NCI-H446 treated with DMSO at 0.1 percent for 48 hours (cell line): ENCODE measurements around the gene SPNS2.

Source experiments
- DNase-seq: peaks from one replicate; lab custom pipeline; 2025; lab: John Stamatoyannopoulos, UW

SPNS2 gene

DNA sequence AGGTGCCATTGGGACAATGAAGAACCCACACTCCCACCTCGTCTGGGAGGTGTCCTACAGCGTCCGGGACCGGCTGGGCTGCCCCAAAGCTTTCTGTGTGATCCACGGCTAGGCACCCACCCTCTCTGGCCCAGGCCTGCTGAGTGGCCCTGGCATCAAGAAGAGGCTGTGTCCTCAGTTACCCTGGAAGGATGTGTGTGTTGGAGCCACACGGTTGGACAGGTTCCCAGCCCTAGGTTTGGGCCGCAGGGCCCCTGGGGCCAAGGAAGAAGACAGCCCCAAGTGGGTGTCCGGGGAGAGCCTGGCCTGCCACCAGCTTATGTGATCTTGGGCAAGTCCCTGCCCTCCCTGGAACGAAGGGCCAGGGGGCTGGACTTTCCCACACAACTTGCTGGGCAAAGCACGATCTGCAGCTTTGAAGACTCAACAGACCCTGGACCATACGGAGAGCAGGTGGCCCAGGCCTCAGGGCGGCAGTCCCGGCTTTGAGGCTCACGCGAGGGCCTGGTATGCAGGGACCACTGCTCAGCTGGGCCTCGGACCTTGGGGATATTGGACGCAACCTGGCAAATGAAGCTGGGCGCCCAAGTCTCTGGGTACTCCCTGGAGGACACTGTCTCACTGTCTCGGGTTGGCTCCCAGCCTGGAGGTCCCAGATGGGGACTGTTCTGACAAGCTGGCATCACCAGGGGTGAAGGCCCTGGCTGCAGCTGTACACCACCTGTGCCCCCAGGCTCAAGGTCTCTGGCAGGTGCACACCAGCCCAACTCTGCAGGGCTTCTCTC lies 39.0 kb downstream of the SPNS2 start:
- DNase-seq = no peak

DNA sequence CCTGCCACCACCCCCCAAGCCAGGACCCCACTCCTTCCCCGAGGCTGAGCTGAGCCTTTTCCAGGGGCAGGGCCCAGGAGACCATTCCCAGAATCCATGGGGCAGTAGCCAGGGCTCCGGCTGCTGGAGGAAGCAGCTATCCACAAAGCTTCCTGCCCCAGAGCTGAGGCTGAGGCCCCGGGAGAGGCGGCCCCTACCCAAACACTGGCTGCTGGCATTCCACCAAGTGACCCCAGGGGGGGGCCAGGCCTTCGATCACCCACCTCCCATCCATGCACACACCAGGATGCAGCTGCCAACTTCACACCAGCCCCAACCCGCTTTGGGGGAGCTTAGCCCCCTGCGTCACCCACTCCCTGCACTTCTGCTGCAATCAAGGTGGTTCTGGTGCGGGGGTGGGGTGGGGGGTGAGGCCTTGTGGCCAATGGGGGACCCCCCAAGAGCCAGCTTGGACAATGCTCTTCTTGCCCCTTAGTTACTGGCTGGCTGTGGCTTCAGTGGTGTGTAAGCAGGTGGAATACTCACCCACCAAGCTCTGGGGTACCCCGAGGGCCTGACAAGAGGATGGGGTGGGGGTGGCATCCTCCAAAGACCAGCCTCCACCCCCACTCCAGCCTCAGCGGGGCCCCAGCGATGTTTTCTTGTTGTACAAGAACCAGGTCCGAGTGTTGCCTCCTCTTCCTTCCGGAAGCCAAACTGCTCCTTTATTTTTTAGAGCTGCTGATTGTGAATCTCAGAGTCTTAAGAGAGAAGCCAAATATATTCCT lies 39.7 kb downstream of the SPNS2 start:
- DNase-seq = no peak

DNA sequence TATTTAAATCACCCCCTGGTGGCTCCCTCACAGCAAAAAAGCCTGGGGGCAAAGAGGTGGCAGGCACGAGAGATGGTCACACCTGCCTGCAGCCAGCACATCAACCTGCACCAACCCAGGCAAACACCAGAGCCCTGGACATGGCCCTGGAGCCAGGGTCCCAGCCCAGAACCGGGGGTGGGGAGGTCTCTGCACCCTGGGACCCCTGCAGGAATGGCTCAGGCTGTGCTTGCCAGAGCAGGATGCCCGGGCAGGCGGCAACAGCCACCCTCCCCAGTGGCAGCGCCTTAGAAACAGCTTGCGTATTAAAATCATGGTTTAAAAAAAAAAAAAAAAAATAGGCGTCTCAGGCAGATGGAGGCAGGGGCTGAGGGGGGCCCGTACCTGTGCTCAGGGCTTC lies 40.3 kb downstream of the SPNS2 start:
- DNase-seq = no peak

DNA sequence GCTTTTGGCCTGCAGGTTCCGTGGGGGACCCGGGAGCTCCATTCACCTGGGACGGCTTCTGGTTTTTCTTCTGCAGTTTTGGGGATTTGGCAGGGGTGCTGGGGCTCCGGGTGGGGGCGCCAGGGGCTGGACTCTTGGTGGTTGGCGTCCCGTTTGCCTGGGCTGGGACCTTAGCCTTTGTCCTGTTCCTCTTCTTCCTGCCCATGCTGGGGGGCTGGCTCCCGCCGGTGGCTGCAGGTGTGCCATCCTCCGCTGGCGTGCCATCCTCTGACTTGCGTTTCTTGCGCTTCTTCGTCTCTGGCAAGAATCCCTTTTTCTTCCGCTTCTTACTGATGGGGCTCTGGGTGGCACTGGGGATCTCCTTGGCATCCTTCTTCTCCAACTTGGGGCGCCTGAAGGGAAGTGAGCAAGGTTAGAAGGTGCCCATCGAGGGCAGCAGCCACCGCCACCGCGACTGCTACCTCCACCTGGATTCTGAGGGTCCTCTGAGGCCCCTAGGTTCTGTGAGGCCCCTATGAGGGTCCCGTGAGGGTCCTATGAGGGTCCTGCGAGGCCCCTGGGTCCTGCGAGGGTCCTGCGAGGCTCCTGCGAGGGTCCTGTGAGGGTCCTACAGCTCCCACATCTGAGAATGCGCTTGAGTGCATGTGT lies 41.0 kb downstream of the SPNS2 start:
- DNase-seq = no peak

DNA sequence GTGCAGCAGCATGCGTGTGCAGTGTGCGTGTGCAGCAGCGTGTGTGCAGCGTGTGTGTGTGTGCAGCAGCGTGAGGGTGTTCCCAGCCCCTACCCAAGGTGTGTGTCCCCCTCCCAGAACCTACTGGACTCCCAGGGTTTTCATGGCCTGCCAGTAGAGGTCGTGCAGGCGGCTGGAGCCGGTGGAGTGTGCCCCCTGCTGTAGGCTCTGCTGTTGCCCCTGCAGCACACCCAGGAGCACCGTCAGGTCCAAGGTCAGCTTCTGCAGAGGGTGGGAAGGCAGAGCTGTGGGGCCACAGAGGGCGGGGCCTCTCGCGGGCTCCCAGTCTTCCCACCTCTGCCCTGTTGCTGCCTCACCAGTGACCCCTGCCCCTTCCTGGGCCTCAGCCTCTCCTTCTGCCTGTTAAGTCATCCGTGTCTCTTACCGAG lies 41.6 kb downstream of the SPNS2 start:
- DNase-seq = no peak

DNA sequence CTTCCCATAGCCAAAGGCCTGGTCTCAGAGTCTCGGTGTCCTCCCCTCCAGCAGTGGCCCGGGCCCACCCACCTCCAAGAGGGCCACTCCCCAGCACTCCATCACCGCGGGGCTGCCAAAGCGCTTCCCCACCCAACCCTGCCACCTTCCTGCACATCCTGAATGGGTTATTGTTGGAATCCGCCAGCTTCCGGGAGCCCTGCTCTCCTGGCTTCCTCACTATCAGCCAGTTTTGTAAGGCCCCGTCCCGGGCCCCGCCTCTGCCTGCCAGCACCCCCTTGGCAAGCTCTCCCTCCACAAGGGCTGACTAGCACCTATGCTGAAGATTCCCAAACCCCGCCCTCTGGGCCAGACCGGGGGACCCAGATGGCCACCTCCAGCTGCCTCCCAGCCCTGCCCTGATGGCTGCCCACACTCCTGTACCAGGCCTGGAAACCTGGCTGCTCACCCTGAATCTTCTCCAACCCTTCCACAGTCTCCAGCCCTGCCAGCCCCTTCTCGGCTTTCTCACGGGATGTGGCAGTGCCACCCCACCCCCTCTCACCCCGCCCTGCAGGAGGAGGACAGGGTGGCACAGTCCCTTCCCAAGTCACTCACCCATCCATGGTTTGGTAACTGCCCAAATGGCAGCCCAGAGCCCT lies 42.1 kb downstream of the SPNS2 start:
- DNase-seq = no peak

DNA sequence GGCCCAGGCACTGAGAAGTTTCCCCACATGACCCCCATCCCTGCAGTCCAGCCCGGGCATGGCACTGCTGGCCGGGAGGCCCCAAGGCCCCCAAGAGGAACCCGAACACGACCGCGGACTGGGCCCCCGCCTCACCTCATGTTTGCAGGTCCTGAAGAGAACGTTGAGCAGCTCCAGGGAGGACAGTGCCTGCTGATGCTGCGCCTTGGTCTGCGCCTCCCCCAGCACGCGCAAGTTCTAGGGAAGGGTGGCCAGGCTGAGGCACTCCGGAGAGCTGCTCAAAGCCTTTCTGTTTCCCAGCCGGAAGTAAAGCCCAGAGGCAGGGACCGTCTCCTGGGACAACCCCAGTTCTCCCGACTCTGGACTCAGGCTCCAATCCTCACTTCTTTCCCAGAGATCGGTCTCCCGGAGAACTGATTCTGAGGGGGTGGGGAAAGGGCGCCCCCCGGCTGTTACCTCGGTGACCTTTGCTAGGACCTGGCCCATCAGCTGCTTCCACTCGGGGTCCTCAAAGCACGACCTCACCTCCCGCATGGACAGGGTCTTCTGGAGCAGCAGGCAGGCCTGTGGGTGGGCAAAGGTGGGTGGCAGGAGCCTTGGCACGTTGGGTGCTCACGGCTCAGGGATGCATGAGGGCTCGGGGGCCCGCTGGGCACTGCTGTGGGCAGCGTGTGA lies 42.8 kb downstream of the SPNS2 start:
- no peak for DNase-seq

DNA sequence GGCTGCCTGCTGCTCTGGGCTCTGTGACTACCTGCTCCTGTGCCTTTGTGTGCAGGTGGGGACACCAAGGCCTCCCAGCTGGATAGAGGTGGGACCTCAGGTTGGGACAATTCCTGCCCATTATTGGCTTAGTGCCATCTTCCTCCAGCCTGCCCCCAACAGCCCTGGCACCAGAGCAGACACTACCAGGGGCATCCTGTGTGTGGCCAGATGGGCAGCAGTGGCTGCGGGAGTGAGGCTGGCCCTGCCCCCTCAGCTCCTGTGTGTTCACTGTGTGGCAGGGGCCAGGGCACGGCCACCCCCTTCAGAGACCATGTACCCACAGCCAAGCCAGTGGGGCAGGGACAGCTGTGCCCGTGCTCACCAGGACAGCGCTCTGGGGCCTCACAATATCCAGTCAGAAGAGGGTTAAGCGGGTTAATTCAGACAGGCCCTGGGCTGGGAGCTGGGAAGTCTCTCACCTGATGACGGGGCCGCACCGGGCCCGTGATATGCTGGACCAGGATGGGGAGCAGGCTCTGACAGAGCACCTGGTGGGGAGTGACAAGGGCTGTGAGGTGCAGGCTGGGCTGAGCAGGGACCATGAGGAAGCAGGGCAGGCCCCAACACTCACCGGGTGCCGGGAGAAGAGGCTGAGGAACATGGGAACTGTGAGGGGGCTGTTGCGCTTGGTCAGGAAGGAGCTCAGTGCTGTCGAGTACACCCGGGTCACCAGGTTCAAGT lies 43.5 kb downstream of the SPNS2 start:
- no peak for DNase-seq

DNA sequence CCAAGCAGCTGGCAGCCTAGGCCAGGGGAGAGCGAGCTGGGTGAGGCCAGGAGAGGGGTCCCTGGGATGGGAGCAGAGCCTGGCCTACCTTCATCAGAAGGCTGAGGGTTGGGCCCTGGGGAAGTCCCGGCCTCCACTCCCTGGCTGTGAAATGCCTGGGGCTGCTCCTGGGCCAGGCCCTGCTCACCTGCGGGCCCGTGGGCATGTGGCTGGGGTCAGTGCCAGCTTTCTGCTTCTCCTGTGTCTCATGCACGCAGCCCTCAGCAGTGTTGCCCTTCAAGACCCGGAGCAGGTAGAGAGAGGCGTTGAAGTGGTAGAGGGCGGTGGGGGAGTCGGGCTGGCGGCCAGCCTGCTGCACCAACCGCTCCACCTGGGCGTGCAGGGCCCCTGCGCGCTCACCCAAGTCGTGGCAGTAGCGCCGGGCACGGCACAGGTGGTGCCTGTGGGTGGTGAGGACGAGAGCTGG lies 44.1 kb downstream of the SPNS2 start:
- DNase-seq = no peak

DNA sequence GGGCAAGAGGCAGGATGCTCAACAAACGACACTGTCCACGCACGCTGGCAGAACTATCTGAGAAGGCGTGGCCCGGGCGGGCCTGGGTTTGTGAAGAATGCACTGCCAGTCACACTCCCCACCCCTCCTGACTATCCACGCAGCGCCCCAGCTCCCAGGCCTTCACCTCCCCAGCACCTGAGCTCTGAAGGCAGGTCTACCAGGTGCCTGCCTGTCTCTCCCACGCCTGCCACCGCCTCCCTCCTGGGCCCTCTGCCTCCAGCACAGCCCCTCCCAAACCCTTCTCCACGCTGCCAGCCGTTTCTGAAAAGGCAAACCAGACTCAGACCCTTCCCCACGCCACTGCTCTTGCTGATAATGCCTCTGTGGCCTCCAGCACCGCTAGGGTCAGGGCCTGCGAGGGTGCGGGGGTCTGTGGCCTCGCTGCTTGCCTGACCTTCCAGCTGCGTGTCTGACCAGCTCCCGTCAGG lies 44.9 kb downstream of the SPNS2 start:
- DNase-seq = no peak

DNA sequence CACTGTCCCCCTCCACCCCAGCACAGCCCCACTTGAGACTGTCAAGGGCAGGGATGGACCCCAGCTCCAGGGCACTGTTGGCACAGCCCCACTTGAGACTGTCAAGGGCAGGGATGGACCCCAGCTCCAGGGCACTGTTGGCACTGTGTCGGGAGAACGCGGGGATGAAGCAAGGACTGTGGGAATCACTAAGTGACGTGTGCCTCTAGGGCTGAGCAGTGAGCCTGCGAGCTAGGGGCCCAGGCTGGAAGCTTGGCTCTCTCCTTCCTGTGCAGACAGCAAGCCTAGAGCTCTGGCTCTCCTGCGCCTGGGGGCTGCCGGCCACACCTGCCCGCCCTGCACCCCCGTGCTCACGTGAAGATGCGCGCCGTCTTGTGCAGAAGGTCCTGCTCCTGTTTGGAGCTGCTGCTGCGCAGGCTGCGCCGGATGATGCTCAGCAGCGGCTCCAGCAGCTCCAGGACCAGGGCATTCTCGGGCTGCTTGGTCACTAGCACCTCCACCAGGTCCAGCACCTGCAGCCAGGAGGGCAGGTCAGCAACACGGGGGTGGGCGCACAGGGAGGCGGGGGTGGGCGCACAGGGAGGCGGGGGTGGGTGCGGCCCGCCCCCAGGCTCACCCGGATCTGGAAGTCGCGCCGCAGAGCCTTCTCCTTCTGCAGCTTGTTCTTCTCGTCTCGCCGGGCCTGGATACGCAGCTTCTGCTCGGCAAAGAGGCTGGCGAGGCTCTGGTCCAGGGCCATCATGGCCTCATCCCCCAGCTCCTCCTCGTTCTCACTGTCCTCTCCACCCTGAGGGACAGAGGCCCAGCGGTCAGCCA lies 45.7 kb downstream of the SPNS2 start:
- DNase-seq = no peak

DNA sequence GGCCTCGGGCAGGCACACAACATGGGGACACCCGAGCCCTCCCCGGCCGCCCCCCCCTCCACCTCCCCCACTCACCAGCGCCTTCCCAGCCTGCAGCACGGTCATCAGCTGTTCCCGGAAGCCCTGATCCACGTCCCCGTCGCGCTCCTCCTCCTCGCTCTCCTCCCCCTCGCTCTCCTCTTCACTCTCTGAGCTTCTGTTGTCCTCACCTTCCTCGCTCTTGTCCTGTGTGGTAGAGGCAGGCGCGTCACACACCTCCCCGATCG lies 46.2 kb downstream of the SPNS2 start:
- DNase-seq = no peak

DNA sequence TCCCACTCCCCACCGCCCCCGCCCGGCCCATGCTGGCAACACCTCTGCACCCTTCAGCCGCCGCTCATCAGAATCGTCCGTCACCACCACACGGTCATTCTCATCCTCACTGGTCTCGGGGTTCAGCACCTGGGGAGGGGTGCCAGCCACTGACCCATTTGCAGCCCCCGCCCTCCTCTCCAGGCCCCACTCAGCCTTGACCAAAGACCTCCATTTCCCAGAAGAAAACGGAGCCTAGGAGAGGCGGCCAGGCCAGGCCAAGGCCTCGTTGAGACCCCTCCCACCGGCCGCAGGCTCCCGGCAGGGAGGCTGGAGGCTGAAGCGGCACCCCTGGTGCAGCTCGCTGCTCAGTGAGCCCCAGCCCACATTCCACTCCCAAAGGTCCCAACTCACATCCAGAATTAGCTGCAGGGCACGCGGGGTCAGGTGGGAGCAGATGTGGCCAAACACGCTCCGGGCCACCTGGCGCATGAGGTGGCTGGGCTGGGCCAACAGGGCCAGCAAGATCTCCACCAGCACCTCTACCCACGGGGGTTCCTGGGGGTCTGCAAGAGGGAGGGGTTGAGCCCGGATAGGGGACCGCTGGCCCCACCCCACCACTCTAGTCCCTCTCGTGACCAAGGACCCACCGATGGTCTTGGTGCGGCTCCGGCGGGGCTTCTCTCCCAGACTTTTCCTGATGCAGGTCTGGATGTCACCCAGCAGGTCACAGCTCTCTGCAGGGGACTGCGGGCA lies 46.7 kb downstream of the SPNS2 start:
- no peak for DNase-seq

DNA sequence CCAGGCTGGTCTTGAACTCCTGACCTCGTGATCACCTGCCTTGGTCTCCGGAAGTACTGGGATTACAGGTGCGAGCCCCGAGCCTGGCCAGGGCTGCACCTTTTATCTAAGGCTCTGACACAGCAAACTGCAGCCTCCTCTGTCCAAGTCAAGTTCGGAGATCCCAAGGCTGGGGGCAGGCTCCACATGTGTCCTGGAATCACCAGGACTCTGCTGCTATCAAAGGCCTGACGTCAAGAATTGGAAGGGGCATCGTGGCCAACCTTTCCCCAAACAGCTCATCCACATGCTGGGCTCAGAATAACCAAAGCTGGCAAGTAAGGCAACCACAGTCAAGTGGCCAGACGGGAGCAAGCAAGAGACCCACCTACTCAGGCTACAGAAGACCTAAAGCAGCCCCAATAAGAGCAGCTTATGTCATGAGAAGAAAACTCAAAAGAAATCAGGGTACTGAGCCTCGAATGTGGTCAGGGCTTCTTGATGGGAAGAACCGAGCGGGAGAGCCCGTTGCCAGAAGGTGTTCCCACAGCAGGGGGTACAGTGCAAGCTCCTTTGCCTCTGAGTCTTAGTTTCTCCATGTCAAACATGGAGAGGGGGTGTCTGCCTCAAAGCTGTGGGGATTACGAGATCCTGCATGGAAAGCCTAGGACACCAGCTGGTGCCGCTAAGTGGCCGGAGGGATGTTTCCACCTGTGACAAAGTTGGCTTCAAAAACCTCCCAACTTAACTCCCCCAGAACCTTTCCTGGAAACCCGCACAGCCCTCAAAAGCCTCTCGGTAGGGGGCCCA lies 48.6 kb downstream of the SPNS2 start:
- no peak for DNase-seq

DNA sequence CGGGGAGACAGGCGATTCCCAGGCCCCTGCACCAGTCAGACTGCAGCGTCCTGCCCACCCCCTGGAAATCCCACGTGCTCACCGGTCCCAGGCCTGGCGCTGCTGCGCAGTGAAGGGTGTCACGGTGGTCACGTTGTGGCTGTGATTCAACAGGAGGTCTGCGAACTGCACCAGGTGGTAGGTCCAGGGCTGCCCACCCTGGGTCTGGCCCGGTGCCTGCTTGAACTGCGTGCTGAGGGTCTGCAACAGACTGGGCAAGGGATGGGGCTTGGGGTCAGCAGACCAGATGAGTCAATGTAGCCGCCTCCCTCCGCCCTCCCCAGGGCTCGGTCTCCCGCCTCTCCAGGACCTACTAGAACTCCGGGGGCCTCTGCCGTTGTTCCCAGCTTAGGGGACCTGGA lies 49.4 kb downstream of the SPNS2 start:
- DNase-seq = no peak

DNA sequence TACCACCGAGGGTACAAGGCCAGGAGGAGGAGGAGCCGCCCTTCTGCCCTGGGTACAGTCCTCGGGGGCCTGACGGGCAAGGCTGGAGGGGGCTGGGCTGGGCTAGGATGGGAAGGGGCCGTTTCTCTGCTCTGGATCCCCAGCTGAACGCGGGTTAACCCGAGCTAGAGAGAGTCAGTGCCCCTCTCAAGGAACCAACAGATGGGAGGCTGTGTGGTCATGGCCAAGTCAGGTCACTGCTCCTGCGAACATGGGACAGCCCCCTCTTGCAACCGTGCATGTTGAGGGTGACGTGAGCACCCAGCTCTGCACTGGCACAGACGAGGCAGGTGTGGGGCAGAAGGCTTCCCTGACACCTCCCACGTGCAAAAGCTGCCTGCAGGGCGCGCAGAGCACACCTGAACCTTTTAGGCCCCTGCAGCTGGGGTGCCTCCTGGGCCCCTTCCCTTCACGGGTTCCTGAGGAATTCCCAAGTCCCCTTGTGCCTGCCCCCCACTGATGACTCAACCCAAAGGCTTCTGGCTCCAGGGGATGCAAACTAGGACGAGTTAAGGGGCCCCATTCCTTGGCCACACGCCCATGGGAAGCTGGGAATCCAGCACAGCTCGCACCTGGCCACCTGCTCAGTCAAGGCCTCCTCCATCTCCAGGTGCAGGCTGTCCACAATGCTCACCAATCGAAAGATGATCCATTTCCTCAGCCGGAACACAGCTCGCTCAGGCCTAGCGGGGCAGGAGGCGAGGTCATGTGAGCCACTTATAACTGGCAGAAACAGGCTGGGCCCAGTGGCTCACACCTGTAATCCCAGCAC lies 50.2 kb downstream of the SPNS2 start:
- DNase-seq = no peak

DNA sequence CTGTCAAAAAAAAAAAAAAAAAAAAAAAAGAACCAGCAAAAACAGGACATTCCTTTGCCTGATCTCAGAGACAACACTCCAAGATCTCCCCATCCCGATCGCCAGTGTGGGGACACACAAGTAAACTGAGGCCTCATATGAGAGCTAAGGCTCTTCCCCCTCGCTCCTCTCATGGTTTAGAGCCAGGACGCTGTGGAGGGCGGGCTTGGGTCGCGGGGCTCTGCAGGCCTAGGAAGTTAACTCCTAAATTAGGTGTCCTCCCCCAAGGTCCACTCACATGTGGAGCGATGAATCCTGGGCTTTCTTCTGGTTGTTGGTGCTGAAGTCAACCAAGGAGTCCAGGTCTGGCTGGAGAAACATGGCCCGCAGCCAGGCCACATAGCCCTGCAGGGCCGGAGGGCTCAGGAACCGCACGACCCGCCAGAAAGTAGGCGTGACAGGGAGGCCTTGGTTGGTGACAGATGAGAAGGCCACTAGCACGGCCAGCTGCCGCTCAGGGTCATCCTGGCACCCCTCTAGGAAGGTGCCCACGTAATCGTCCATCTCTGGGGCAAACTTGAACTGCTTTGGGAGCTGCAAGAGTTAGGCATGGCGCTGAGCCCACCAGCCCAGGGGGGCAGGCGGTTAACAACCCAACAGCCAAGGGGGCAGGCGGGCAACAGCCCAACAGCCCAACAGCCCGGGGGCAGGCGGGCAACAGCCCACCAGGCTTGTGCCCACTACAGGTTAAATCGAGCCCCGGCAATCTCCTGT lies 51.3 kb downstream of the SPNS2 start:
- no peak for DNase-seq
